H9 (cell line): ENCODE results near the gene PARL. TPM values are rescaled to one million over a fixed set of nuclear protein-coding genes. Genes with fewer than 3 reads are reported as not detected.
A peak's percentile ranks its signal among the peaks of the same experiment; 100 is the strongest.

Experiments
- DNase-seq: peaks from one replicate; pipeline ENCODE4 v3.0.0-alpha.2; 2017
- H2AFZ ChIP-seq: one replicate; pipeline ENCODE4 v1.6.1; 2013; ENCODE audit warnings: mild to moderate bottlenecking, low read length, control low read depth, moderate library complexity
- H2AK5ac ChIP-seq: 2 replicates; pipeline ENCODE4 v1.6.1; 2013; ENCODE audit warnings: low read length, control low read depth, mixed read lengths; ENCODE audit not compliant: insufficient read length
- H2BK120ac ChIP-seq: one replicate; pipeline ENCODE4 v1.6.1; 2013; ENCODE audit warnings: low read depth, mild to moderate bottlenecking, low read length, control low read depth, inconsistent platforms; ENCODE audit not compliant: poor library complexity, severe bottlenecking
- H2BK12ac ChIP-seq: 2 replicates; pipeline ENCODE4 v1.6.1; 2013; ENCODE audit warnings: low read length, control low read depth, mixed read lengths, low read depth; ENCODE audit not compliant: insufficient read length
- H2BK15ac ChIP-seq: 2 replicates; pipeline ENCODE4 v1.6.1; 2013; ENCODE audit warnings: low read depth, low read length, control low read depth
- H2BK20ac ChIP-seq: one replicate; pipeline ENCODE4 v1.6.1; 2013; ENCODE audit warnings: low read depth, mild to moderate bottlenecking, low read length, control low read depth, inconsistent platforms; ENCODE audit not compliant: poor library complexity, severe bottlenecking
- H2BK5ac ChIP-seq: 2 replicates; pipeline ENCODE4 v1.6.1; 2013; ENCODE audit warnings: low read length, control low read depth, mixed read lengths; ENCODE audit not compliant: insufficient read length
- H3K14ac ChIP-seq: 2 replicates; pipeline ENCODE4 v1.6.1; 2013; ENCODE audit warnings: low read length, control low read depth; ENCODE audit not compliant: insufficient read depth
- H3K18ac ChIP-seq: 2 replicates; pipeline ENCODE4 v1.6.1; 2013; ENCODE audit warnings: low read depth, mild to moderate bottlenecking, mixed read lengths, low read length, control low read depth; ENCODE audit not compliant: insufficient read length
- H3K23ac ChIP-seq: 2 replicates; pipeline ENCODE4 v1.6.1; 2013; ENCODE audit warnings: low read length, control low read depth, mixed read lengths, low read depth; ENCODE audit not compliant: insufficient read length
- H3K23me2 ChIP-seq: 2 replicates; pipeline ENCODE4 v1.6.1; 2013; ENCODE audit warnings: low read depth, mild to moderate bottlenecking, mixed read lengths, low read length, control low read depth; ENCODE audit not compliant: insufficient read length, poor library complexity, severe bottlenecking
- H3K27ac ChIP-seq: 2 replicates; pipeline ENCODE4 v1.5.1; 2013; ENCODE audit warnings: low read length, control low read depth, mixed read lengths, low read depth; ENCODE audit not compliant: insufficient read length
- H3K27me3 ChIP-seq: 2 replicates; pipeline ENCODE4 v1.6.1; 2013; ENCODE audit warnings: low read length, control low read depth, inconsistent platforms; ENCODE audit not compliant: insufficient read depth
- H3K4ac ChIP-seq: 2 replicates; pipeline ENCODE4 v1.6.1; 2013; ENCODE audit warnings: low read depth, mild to moderate bottlenecking, control low read depth, inconsistent platforms, low read length, moderate library complexity
- H3K4me1 ChIP-seq: 2 replicates; pipeline ENCODE4 v1.6.1; 2013; ENCODE audit warnings: low read length, control low read depth, inconsistent platforms; ENCODE audit not compliant: insufficient read depth
- H3K4me2 ChIP-seq: 2 replicates; pipeline ENCODE4 v1.6.1; 2013; ENCODE audit warnings: low read length, control low read depth, mixed read lengths; ENCODE audit not compliant: insufficient read length, insufficient read depth
- H3K56ac ChIP-seq: 2 replicates; pipeline ENCODE4 v1.6.1; 2013; ENCODE audit warnings: low read depth, mild to moderate bottlenecking, mixed read lengths, low read length, control low read depth; ENCODE audit not compliant: insufficient read length
- H3K79me1 ChIP-seq: 2 replicates; pipeline ENCODE4 v1.6.1; 2013; ENCODE audit warnings: low read depth, mild to moderate bottlenecking, moderate library complexity, low read length, control low read depth, inconsistent platforms; ENCODE audit not compliant: insufficient read depth, poor library complexity, severe bottlenecking
- H3K79me2 ChIP-seq: 2 replicates; pipeline ENCODE4 v1.6.1; 2013; ENCODE audit warnings: low read length, control low read depth, inconsistent platforms; ENCODE audit not compliant: insufficient read depth
- H3K9ac ChIP-seq: 2 replicates; pipeline ENCODE4 v1.6.1; 2013; ENCODE audit warnings: low read length, control low read depth, mixed read lengths; ENCODE audit not compliant: insufficient read length; ENCODE audit errors: extremely low read depth
- H3K9me3 ChIP-seq: one replicate; pipeline ENCODE4 v1.6.1; 2013; ENCODE audit warnings: low read depth, low read length, inconsistent platforms; ENCODE audit not compliant: control insufficient read depth
- H3T11ph ChIP-seq: one replicate; pipeline ENCODE4 v1.6.1; 2013; ENCODE audit warnings: mild to moderate bottlenecking, low read length, control low read depth, inconsistent platforms
- H4K20me1 ChIP-seq: one replicate; pipeline ENCODE4 v1.6.1; 2013; ENCODE audit not compliant: control insufficient read depth, insufficient read length, insufficient read depth
- H4K5ac ChIP-seq: 2 replicates; pipeline ENCODE4 v1.6.1; 2013; ENCODE audit warnings: low read depth, mild to moderate bottlenecking, mixed read lengths, low read length, control low read depth; ENCODE audit not compliant: insufficient read length
- H4K8ac ChIP-seq: replicated peaks from 2 replicates; pipeline ENCODE4 v1.6.1; 2013; ENCODE audit warnings: low read length, control low read depth, mixed read lengths, low read depth; ENCODE audit not compliant: insufficient read length
- H4K91ac ChIP-seq: 2 replicates; pipeline ENCODE4 v1.6.1; 2013; ENCODE audit warnings: low read depth, mild to moderate bottlenecking, moderate library complexity, mixed read lengths, low read length, control low read depth; ENCODE audit not compliant: insufficient read length
- H3K27ac Mint-ChIP-seq, 3 experiments: 2 replicates in 2 of 3; 3 replicates in 1 of 3; pipeline ENCODE4 v1.8.0; 2020 to 2021; ENCODE audit warnings: mixed read lengths in 3 of 3, mild to moderate bottlenecking in 1 of 3, moderate library complexity in 1 of 3
- H3K27me3 Mint-ChIP-seq: 2 replicates; pipeline ENCODE4 v1.8.0; 2021; ENCODE audit warnings: low read depth, mild to moderate bottlenecking, moderate library complexity, mixed read lengths
- H3K36me3 Mint-ChIP-seq, 3 experiments: 2 replicates in 2 of 3; 3 replicates in 1 of 3; pipeline ENCODE4 v1.8.0; 2020 to 2021; ENCODE audit warnings: low read depth in 3 of 3, mixed read lengths in 3 of 3; ENCODE audit not compliant: insufficient read depth in 1 of 3
- H3K4me1 Mint-ChIP-seq, 2 experiments: 2 replicates each; pipeline ENCODE4 v1.8.0; 2020; ENCODE audit warnings: mixed read lengths in 2 of 2
- H3K4me3 Mint-ChIP-seq, 2 experiments: 2 replicates in 1 of 2; 3 replicates in 1 of 2; pipeline ENCODE4 v1.8.0; 2020 to 2021; ENCODE audit warnings: mild to moderate bottlenecking in 2 of 2, mixed read lengths in 2 of 2, moderate library complexity in 1 of 2
- H3K9me3 Mint-ChIP-seq, 2 experiments: 2 replicates in 1 of 2; 3 replicates in 1 of 2; pipeline ENCODE4 v1.8.0; 2020; ENCODE audit warnings: mild to moderate bottlenecking in 2 of 2, mixed read lengths in 2 of 2, moderate library complexity in 1 of 2
- WGBS: extraction: QIAGEN DNeasy Blood & Tissue Kit; methylation state at CpG from one replicate; pipeline ENCODE4 v1.1.7; 2013; ENCODE audit warnings: missing lambda C conversion rate, low lambda C conversion rate, mixed read lengths; ENCODE audit not compliant: insufficient read length; ENCODE audit errors: extremely low coverage; 5-methylcytosine and 5-hydroxymethylcytosine counted together
- total RNA-seq: library from RNA; stranded (reverse); gene quantifications from 2 replicates; pipeline ENCODE4 v1.2.1, GENCODE V29; 2021
- TF ChIP-seq, protein P1 (sequence below): fragments of 200-600 bp; sonication (generic); conservative IDR thresholded peaks from 3 replicates; pipeline ENCODE4 v1.8.0; 2021; ENCODE audit warnings: antibody characterized with exemption, mild to moderate bottlenecking

The PARL gene
- total RNA-seq, 1 experiment from 2014 or later: 94.5 TPM

DNA sequence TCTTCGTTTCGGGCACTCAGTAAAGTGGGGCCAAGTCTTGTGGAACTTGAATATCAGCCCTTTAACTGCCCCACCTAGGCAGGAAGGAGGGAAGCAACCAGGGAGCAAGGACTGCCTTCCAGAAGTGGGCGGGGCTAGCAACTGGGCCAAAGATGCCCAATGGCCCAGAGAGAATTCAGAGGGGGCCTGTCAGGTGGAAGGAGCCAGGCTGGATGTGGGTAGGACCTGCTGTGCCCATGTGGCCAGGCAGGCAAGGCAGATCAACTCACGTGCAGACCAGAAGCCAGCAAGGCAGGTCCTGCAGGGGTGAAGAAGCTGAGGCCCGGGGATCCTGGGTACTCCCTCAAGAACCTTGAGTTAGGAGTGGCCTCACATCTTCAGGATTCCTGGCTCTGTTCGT, 64.8 kb downstream of the PARL start:
- Histone ChIP-seq H4K8ac (no peak overlapping the region), H3K79me1 (no peaks in the 10 kb centered on the region), H3K27ac (no peak overlapping the region), H2AFZ (no peak overlapping the region), H3K79me2 (no peaks in the 10 kb centered on the region), H3K56ac (no peak overlapping the region), H2BK12ac (no peak overlapping the region), H3T11ph (no peak overlapping the region), H3K4ac (no peak overlapping the region), H3K23ac (no peak overlapping the region), H2BK5ac (no peak overlapping the region), H3K23me2 (peaks cover 4% of the 10 kb centered on the region), H4K91ac (no peak overlapping the region), H3K18ac (no peak overlapping the region), H2BK15ac (no peak overlapping the region), H3K27me3 (no peaks in the 10 kb centered on the region), H2BK120ac (no peak overlapping the region), H3K14ac (no peak overlapping the region), H3K9me3 (no peaks in the 10 kb centered on the region), H2BK20ac (no peak overlapping the region), H3K4me2 (no peak overlapping the region), H2AK5ac (no peak overlapping the region), H4K5ac (no peak overlapping the region), H3K4me1 (no peaks in the 10 kb centered on the region), H3K9ac (no peak overlapping the region), H4K20me1 (no peaks in the 10 kb centered on the region)
- Mint-ChIP-seq H3K27ac (0 out of 7 replicates have a peak overlapping the region, but pooled peaks of 1 of the 3 experiments have one; percentile 64), H3K9me3 (no peaks in the 10 kb centered on the region), H3K4me3 (no peak overlapping the region), H3K4me1 (peaks cover 14 to 18% of the 10 kb centered on the region in 2 experiments), H3K27me3 (peaks cover 9% of the 10 kb centered on the region), H3K36me3 (peaks cover 0 to 25% (median 19%) of the 10 kb centered on the region in 3 experiments)
- no CpG with 5 or more reads among the region's 6 CpGs for WGBS
- peak; percentile 47 for DNase-seq
- TF ChIP-seq, protein P1, sequence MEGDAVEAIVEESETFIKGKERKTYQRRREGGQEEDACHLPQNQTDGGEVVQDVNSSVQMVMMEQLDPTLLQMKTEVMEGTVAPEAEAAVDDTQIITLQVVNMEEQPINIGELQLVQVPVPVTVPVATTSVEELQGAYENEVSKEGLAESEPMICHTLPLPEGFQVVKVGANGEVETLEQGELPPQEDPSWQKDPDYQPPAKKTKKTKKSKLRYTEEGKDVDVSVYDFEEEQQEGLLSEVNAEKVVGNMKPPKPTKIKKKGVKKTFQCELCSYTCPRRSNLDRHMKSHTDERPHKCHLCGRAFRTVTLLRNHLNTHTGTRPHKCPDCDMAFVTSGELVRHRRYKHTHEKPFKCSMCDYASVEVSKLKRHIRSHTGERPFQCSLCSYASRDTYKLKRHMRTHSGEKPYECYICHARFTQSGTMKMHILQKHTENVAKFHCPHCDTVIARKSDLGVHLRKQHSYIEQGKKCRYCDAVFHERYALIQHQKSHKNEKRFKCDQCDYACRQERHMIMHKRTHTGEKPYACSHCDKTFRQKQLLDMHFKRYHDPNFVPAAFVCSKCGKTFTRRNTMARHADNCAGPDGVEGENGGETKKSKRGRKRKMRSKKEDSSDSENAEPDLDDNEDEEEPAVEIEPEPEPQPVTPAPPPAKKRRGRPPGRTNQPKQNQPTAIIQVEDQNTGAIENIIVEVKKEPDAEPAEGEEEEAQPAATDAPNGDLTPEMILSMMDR: no peak
